ENCODE data around the gene ARHGAP15.
"Not testable (repeated sequence)": the region's sequence is repeated elsewhere in the genome, so short reads cannot be mapped to it uniquely, and the experiment has no call there.

- TF ChIP-seq CTCF (IDR thresholded peaks at IDR 0.05; ENCODE audit: insufficient read depth, low read length, poor library complexity, severe bottlenecking); EZH2phosphoT487 (conservative IDR thresholded peaks at IDR 0.05; ENCODE audit: low read length): not testable (repeated sequence)
Measured at GRCh38 chr2:143089520-143089919, 39.7 kb upstream of the ARHGAP15 start.

Measured in SU-DHL-6 (cell line).